OCI-LY1 (cell line): ENCODE data around the gene SERPINA9.

Experiments used
- H2AFZ ChIP-seq: fragments of 200-600 bp; sonication (generic), shearing (Covaris generic); 2 replicates; pipeline ENCODE4 v1.6.0; 2014; ENCODE audit warnings: antibody characterized with exemption, mild to moderate bottlenecking, low read length
- H3F3A ChIP-seq: fragments of 200-600 bp; sonication (generic), shearing (Covaris generic); 2 replicates; pipeline ENCODE4 v1.6.0; 2014; ENCODE audit warnings: mild to moderate bottlenecking, antibody characterized with exemption, low read length, moderate library complexity; ENCODE audit not compliant: insufficient read depth
- H3K27ac ChIP-seq: fragments of 200-600 bp; sonication (generic); 2 replicates; pipeline ENCODE4 v1.5.1; 2014; ENCODE audit warnings: low read length, mixed run types, mild to moderate bottlenecking, low read depth; ENCODE audit not compliant: poor library complexity, severe bottlenecking
- H3K27me3 ChIP-seq: fragments of 200-600 bp; sonication (generic); 2 replicates; pipeline ENCODE4 v1.6.0; 2014; ENCODE audit warnings: antibody characterized with exemption, mild to moderate bottlenecking, low read length, moderate library complexity; ENCODE audit not compliant: insufficient read depth
- H3K36me3 ChIP-seq: fragments of 200-600 bp; sonication (generic); 2 replicates; pipeline ENCODE4 v1.6.1; 2014; ENCODE audit warnings: mild to moderate bottlenecking, antibody characterized with exemption, low read length, moderate library complexity, mixed read lengths; ENCODE audit not compliant: insufficient read depth
- H3K4me1 ChIP-seq: fragments of 200-600 bp; sonication (generic); 2 replicates; pipeline ENCODE4 v1.5.1; 2014; ENCODE audit warnings: mild to moderate bottlenecking, low read length, moderate library complexity; ENCODE audit not compliant: insufficient read depth, severe bottlenecking
- H3K4me2 ChIP-seq: fragments of 200-600 bp; sonication (generic), shearing (Covaris generic); 2 replicates; pipeline ENCODE4 v1.6.1; 2014; ENCODE audit warnings: low read length
- H3K4me3 ChIP-seq: fragments of 200-600 bp; sonication (generic); 2 replicates; pipeline ENCODE4 v1.5.1; 2014; ENCODE audit warnings: low read length, low read depth, mild to moderate bottlenecking, mixed read lengths; ENCODE audit not compliant: poor library complexity, severe bottlenecking
- H3K79me2 ChIP-seq: fragments of 200-600 bp; shearing (Covaris generic); 2 replicates; pipeline ENCODE4 v1.6.1; 2016; ENCODE audit warnings: mixed run types, low read length, mixed read lengths; ENCODE audit not compliant: insufficient read depth
- H3K9ac ChIP-seq: fragments of 200-600 bp; sonication (generic), shearing (Covaris generic); 2 replicates; pipeline ENCODE4 v1.6.1; 2014; ENCODE audit warnings: mild to moderate bottlenecking, low read length, mixed read lengths
- H3K9me2 ChIP-seq: fragments of 200-600 bp; sonication (generic), shearing (Covaris generic); 2 replicates; pipeline ENCODE4 v1.6.1; 2014; ENCODE audit warnings: low read depth, mild to moderate bottlenecking, low read length, mixed read lengths
- H3K9me3 ChIP-seq: fragments of 200-600 bp; shearing (Covaris generic); 2 replicates; pipeline ENCODE4 v1.6.1; 2014; ENCODE audit warnings: low read length, mixed read lengths
- H4K20me1 ChIP-seq: fragments of 200-600 bp; sonication (generic), shearing (Covaris generic); 2 replicates; pipeline ENCODE4 v1.6.0; 2016; ENCODE audit warnings: mild to moderate bottlenecking, low read length; ENCODE audit not compliant: insufficient read depth
- CTCF ChIP-seq: fragments of 200-600 bp; sonication (generic), shearing (Covaris generic); IDR thresholded peaks from 2 replicates; pipeline ENCODE4 v1.5.1; 2017; ENCODE audit warnings: mild to moderate bottlenecking, antibody characterized with exemption, low read length, moderate library complexity, mixed read lengths
- EZH2 ChIP-seq: fragments of 200-600 bp; sonication (generic), shearing (Covaris generic); IDR thresholded peaks from 2 replicates; pipeline ENCODE4 v1.8.0; 2017; ENCODE audit warnings: borderline replicate concordance, mixed run types, mild to moderate bottlenecking, antibody characterized with exemption, low read length, moderate library complexity, mixed read lengths

Gene SERPINA9

GRCh38 chr14:94441531-94442205 lies 34.3 kb downstream of the SERPINA9 start:
- Histone ChIP-seq H3K9me3 (no peaks in the 10 kb centered on the region), H3F3A (no peaks in the 10 kb centered on the region), H2AFZ (no peak overlapping the region), H3K79me2 (no peaks in the 10 kb centered on the region), H3K36me3 (no peaks in the 10 kb centered on the region), H3K27ac (no peak overlapping the region), H3K9me2 (no peaks in the 10 kb centered on the region), H3K27me3 (no peaks in the 10 kb centered on the region), H3K4me1 (no peaks in the 10 kb centered on the region), H3K4me2 (no peak overlapping the region), H3K9ac (no peak overlapping the region), H3K4me3 (no peak overlapping the region), H4K20me1 (no peaks in the 10 kb centered on the region)
- TF ChIP-seq EZH2 (no peak), CTCF (no peak)

GRCh38 chr14:94441130-94441529 lies 34.9 kb downstream of the SERPINA9 start:
- Histone ChIP-seq H3K27ac (no peak overlapping the region), H3K4me2 (no peak overlapping the region), H3K9me3 (no peaks in the 10 kb centered on the region), H2AFZ (no peak overlapping the region), H3F3A (no peaks in the 10 kb centered on the region), H3K36me3 (no peaks in the 10 kb centered on the region), H4K20me1 (no peaks in the 10 kb centered on the region), H3K4me1 (no peaks in the 10 kb centered on the region), H3K79me2 (no peaks in the 10 kb centered on the region), H3K9ac (no peak overlapping the region), H3K4me3 (no peak overlapping the region), H3K27me3 (no peaks in the 10 kb centered on the region), H3K9me2 (no peaks in the 10 kb centered on the region)
- no peak for TF ChIP-seq EZH2
- no peak for TF ChIP-seq CTCF

GRCh38 chr14:94439453-94440057 lies 36.4 kb downstream of the SERPINA9 start:
- no peaks in the 10 kb centered on the region for H3K79me2 ChIP-seq
- H3F3A ChIP-seq, result no peaks in the 10 kb centered on the region
- H3K4me1 ChIP-seq, result no peaks in the 10 kb centered on the region
- H4K20me1 ChIP-seq, result no peaks in the 10 kb centered on the region
- no peak overlapping the region for H3K4me2 ChIP-seq
- no peak overlapping the region for H3K9ac ChIP-seq
- TF ChIP-seq EZH2 (no peak), CTCF (no peak)
- no peak overlapping the region for H2AFZ ChIP-seq
- H3K27me3 ChIP-seq, result no peaks in the 10 kb centered on the region
- H3K9me3 ChIP-seq, result no peaks in the 10 kb centered on the region
- H3K27ac ChIP-seq, result no peak overlapping the region
- no peaks in the 10 kb centered on the region for H3K36me3 ChIP-seq
- H3K4me3 ChIP-seq, result no peak overlapping the region
- no peaks in the 10 kb centered on the region for H3K9me2 ChIP-seq
